ENCODE results near the gene NPDC1. TPM values are rescaled to one million over a fixed set of nuclear protein-coding genes. Genes with fewer than 3 reads are reported as not detected.

NPDC1 gene
- total RNA-seq, 1 experiment from 2014 or later: 86.9 TPM

DNA sequence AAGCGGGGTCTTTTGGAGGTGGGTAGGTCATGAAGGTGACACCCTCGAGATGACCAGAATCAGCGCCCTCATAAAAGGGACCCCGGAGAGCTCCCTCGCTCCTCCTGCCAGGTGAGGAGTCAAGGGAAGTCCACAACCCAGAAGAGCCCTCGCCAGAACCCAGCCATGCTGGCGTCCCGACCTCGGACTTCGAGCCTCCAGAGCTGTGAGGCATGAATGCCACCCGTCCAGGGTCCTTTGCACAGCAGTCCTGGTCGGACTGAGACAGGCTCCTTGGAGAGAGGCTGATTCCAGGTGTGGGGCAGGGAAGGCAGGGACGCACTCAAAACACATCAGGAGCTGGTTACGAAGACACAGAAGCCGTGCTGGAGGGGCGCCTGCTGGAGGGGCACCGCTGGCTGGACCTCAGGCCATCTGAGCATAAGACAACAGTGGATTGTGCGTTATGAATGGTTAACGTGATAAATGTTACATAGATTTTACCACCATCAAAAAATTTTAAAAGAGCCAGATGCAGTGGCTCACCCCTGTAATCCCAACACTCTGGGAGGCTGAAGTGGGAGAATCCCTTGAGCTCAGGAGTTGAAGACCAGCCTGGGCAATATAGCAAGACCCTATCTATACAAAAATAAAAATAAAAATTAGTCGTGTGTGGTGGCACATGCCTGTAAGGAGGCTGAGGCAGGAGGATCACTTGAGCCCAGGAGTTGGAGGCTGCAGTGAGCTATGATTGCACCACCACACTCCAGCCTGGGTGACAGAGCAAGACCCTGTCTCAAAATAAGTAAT, 43.9 kb downstream of the NPDC1 start:
- DNase-seq: no peak
- H3K27me3 ChIP-seq: no peaks in the 10 kb centered on the region
- no peak overlapping the region for H3K4me3 ChIP-seq
- H3K9me3 ChIP-seq: no peaks in the 10 kb centered on the region
- H3K36me3 ChIP-seq: no peaks in the 10 kb centered on the region

DNA sequence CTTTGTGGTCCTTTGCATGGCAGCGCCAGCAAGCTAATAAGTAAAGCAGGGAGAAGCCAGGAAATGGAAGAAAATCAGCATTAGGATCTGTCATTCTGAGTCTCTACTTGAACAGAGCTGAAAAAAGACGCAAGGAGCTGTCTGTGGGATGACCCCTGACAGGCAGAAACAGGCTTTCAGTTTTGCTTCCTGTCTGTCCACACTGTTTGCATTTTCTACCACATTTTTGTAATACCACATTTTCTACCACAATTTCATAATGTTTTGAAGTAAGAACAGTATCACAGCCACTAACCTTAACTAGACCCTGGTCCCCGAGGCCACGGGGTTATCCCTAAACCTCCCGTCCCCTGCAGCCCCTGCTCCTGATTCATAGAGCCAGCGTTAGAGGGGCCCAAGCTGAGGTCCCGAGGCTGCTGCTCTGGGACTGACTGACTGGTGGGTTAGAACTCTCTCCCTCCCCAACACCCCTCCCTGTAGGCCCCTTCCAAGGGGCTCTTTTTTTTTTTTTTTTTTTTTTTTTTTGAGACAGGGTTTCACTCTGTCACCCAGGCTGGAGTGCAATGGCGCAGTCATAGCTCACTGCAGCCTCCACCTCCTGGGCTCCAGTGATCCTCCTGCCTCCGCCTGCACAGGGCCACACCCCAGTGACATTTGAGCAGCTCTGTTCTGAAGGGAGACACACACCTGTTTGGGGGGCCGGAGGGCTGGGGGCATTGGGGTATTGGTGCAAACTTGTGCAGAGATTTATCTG, 45.6 kb downstream of the NPDC1 start:
- DNase-seq: no peak
- Histone ChIP-seq H3K36me3 (no peaks in the 10 kb centered on the region), H3K27me3 (no peaks in the 10 kb centered on the region), H3K9me3 (no peaks in the 10 kb centered on the region), H3K4me3 (no peak overlapping the region)

DNA sequence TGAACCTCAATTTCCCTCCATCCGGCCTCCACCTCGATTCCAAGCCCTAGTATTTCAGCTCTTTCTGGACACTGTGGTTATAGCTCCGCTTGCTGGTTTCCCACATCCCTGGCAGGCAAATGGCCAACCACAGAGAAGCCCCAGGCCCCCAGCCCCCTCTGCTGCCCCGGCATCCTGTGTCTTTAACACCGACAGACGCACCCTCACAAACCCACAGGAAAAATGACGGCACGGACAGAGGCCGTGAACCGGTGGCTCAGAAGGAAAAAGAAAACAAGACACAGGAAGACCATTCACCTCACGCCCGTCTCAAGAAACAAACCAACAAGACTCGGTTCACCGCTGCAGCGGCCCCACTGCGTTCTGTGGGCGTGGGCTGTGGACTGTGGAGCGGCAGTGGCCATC, 48.1 kb downstream of the NPDC1 start:
- Histone ChIP-seq H3K36me3 (no peaks in the 10 kb centered on the region), H3K9me3 (no peaks in the 10 kb centered on the region), H3K27me3 (no peaks in the 10 kb centered on the region), H3K4me3 (no peak overlapping the region)
- DNase-seq: no peak

DNA sequence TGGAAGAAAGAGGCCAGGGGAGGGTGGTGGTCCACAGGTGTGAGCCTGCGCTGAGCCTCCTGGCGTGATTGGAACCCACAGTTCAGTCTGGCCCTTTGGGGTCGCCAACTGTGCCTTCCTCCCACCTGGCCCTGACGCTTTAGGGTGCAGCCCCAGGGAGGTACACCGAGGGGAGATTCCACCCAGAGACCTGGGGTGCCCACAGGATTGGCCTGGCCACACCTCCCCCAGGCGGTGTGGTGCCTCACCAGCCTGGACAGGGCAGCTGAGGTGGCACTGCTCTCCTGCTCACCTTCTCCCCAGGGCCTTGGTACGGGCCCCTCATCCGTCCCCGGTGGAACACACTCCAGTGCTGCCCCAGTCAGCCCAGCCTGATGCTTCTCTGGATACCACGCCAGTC, 48.6 kb downstream of the NPDC1 start:
- no peak overlapping the region for H3K4me3 ChIP-seq
- H3K9me3 ChIP-seq: no peaks in the 10 kb centered on the region
- no peaks in the 10 kb centered on the region for H3K27me3 ChIP-seq
- no peak for DNase-seq
- H3K36me3 ChIP-seq: no peaks in the 10 kb centered on the region

DNA sequence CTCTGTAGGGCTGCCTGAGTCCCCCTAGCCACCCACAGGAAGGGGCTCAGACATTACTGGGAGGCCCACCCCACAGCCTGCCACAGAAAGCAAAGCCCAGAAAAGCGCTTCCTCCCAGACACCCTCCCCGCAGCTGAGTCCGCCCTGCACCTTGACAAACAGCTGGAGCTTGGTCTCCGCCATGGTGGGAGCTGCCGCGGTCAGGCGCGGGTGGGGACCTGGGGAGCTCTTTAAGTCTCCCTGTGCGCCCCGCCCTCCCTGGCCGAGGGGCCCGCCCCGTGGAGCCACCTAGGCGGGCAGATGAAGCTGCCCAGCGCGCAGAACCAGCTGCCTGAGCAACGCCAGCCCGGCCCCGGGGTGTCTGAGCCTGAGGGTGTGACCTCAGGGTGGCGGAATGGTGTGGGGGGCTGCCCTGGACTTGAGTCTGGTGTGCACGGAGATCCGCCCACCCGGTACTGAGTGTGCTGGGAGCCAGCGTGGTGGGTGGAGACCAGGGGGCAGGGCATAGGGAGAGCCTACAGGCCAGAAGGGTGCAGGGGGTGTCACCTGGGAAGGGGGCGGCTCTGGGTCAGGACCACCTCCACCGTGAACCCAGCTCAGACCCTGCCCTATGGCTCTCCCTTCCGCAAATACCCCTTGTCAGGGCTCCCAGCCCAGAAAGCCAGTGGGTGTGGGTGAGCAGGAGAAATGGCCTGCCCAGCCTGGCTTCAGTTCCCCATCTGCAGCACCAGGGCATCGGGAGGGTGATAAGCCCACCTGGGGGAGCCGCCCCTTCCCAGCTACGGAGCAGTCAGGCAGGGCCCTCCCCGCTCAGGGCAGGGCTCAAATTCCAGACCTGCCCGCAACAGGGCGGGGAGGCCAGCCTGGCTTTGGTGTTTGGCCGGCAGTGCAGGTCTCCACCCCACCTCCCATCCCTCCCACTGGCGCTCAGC, 49.4 kb downstream of the NPDC1 start, which contains the start of gene CLIC3:
TSS of gene CLIC3 (minus strand) at position 208 of the 932 bp plus-strand sequence. CDS start at position 183, 25 bp downstream.
- DNase-seq: peak; percentile 51
- Histone ChIP-seq H3K9me3 (no peaks in the 10 kb centered on the region), H3K27me3 (no peaks in the 10 kb centered on the region), H3K36me3 (no peaks in the 10 kb centered on the region), H3K4me3 (no peak within 1 kb of the TSS)

DNA sequence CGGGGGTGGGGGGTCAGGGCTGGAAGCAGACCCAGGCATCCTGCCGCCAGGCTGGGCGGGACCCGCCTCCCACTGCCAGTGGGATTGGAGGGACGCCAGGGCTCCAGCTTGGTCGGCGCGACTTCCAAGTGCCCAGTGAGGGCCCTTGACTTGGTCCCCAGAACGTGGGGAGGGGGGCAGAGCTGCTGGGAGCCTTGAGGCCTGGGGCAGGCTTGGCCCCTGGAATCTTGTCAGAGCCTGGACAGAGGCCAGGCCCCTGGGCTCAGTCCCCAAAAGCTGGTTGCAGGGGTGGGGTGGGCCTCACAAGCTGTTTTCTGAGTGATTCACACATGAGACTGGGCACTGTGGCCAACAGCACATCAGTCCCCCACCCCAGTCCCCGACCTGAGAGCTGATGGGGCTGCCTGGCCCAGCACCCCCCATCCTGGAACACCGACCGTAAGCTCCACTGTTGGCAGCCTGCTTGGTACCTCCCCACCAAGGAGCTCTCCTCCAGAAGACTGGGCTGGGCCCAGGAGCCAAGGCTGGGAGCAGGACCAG, 50.1 kb downstream of the NPDC1 start:
- Histone ChIP-seq H3K36me3 (no peaks in the 10 kb centered on the region), H3K4me3 (no peak overlapping the region), H3K27me3 (no peaks in the 10 kb centered on the region), H3K9me3 (no peaks in the 10 kb centered on the region)
- DNase-seq: peak; percentile 88

DNA sequence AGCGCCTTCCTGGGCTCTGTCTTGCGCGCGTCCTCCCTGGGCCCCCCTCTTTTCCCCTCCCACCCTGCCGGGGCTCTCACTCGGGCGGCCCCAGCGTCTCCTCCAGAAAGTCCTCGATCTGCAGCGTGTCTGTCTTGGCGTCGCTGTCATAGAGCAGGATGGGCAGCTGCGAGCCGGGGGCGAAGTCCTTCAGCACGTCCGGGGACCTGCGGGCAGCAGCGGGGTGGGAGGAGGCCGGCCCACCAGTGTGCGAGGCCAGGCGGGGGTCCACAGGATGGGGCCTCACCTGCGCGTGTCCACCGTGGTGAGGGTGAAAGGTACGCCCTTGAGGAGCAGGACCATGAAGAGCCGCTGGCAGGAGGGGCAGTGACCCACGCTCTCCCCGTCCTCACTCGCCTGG, 50.6 kb downstream of the NPDC1 start:
- H3K4me3 ChIP-seq: no peak overlapping the region
- H3K9me3 ChIP-seq: no peaks in the 10 kb centered on the region
- H3K36me3 ChIP-seq: no peaks in the 10 kb centered on the region
- DNase-seq: no peak
- H3K27me3 ChIP-seq: no peaks in the 10 kb centered on the region

DNA sequence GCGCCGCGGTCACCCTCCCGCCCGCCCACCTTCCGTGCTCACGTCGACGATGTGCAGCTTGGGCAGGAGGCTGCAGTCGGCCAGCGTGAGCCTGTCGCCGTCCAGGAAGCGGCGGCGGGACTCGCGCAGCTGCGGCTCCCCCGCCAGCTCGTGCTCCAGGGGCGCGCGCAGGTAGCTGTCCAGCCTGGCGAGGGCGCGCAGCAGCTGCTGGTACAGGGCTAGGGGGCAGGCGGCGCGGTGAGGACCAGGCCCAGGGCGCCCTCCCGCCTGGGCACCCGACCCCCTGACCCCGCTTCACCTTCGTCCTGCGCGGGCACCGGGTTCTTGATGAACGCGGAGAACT, 51.1 kb downstream of the NPDC1 start:
- no peak for DNase-seq
- H3K4me3 ChIP-seq: no peak overlapping the region
- H3K9me3 ChIP-seq: no peaks in the 10 kb centered on the region
- H3K36me3 ChIP-seq: no peaks in the 10 kb centered on the region
- no peaks in the 10 kb centered on the region for H3K27me3 ChIP-seq

DNA sequence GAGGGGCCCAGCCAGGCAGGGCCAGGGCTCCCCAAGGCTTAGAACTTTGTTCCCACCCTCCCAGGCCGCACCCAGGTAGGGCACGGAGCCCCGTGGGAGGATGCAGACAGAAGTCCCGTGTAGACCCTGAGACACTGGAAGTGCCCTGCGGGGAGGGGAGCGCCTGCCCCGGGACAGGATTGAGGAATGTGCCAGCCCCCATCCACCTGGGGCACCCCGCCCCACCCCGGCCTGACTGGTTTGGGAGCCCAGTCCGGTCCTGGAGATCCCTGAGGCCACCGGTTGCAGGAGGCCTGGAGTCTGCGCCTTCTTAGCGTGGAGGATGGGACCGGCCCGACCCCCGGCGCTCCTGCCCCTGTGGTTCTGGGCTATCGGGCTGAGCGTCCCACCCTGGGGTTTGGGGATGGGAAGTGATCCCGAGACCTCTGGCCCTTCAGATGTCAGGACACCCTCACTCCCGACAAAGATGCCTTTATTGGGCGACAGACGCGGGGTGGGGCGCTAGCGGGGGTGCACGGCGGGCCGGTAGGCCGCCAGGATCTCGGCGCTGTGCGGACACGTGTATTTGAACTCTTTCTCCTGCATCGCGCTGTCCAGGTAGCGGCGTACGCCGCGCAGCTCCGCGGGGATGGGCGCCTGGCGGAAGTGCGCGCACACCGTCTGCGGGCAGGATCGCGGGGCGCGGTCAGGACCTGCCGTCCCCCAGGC, 51.6 kb downstream of the NPDC1 start:
- Histone ChIP-seq H3K4me3 (no peak overlapping the region), H3K27me3 (no peaks in the 10 kb centered on the region), H3K9me3 (no peaks in the 10 kb centered on the region), H3K36me3 (no peaks in the 10 kb centered on the region)
- no peak for DNase-seq

DNA sequence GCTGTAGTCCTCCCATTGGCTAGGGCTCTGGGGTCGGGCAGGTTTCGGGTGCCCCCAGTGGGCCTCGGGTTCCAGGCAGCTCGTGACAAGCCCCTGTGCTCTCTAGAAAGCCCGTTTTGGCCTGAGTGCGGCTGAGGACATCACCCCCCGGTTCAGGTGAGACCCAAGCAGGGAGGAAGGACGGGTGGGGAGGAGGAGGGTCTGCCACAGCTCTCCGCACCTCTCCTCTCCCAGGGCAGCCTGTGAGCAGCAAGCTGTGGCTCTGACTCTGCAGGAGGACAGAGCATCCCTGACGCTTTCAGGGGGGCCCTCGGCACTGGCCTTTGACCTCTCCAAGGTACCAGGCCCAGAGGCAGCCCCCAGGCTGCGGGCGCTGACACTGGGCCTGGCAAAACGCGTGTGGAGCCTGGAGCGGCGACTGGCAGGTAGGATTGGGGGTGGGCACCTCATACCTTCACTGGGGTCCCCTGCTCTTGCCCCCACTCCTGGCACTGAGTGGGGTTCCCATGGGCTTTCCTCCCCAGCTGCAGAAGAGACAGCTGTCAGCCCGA, 53.1 kb downstream of the NPDC1 start:
- H3K9me3 ChIP-seq: no peaks in the 10 kb centered on the region
- peak overlapping the region; percentile 74 for H3K4me3 ChIP-seq
- H3K36me3 ChIP-seq: no peaks in the 10 kb centered on the region
- DNase-seq: no peak
- H3K27me3 ChIP-seq: no peaks in the 10 kb centered on the region

DNA sequence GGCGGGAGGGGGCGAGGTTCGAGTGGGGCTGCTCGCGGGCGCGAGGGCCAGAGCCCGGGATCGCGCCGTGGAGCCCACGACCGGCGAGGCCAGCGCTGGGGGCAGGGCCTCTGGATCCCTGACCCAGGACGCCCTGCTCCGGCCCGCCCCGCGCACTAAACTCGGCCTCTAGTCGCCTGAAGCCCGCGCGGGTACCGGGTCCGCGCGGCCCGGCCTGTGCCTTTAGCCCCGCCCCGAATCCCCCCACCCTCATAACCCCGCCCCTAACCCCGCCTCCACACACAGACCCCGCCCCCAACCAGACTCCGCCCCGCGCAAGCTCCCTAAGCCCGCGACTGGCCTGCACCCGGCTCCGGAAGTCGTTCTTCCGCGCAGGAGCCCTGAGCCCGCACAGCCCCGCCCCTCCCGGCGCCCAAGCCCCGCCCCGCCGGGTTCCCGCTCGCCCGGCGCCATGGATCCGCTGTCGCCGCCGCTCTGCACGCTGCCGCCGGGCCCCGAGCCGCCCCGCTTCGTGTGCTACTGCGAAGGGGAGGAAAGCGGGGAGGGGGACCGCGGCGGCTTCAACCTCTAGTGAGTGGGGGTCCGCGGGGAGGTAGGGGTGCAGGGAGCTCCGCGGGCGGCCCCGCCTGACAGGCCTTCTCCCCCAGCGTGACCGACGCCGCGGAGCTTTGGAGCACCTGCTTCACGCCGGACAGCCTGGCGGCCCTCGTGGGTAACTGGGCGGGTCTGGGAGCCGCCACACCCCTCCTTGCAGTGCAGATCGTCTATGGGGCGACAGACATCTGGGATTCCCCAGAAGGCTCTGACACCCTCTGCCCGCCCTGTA, 53.8 kb downstream of the NPDC1 start, which contains the start of gene PAXX:
TSS of gene PAXX (plus strand) at position 430 of the 826 bp plus-strand sequence. CDS start at position 452, 22 bp downstream.
- DNase-seq: peak; percentile 85
- no peaks in the 10 kb centered on the region for H3K9me3 ChIP-seq

DNA sequence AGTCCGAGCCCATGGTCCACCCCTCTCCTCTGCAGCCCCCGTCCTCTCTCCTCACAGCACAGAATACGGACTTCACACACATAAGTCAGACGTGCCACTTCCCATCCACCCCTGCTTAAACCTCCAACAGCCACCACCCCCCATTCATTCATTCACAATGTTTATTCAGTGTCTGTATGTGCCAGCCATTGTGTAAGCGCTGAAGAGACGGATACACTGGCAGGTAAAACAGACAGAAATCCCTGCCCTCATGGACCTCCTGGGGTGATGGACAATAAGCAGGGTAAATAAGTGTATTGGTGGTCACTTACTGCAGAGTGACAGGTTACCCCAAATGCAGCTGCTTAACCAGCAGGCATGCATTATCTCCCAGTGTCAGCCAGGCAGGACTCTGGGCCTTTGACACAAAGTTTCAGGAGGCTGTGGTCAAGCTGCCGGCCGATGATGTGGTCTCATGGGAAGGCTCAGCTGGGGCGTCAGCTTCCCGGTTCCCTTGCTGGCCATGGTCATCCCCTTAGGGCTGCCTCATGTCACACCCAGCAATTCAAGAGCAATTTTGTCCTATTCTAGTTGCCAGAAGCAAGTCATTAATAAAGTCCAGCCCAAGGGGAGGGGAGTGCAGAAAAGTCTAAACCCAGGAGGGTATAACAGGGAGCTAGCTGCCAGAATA, 55.6 kb downstream of the NPDC1 start:
- no peaks in the 10 kb centered on the region for H3K27me3 ChIP-seq

More for the DNA sequence above, 53.8 kb downstream of the NPDC1 start, which contains the start of gene PAXX:
- Histone ChIP-seq H3K4me3 (peak within 1 kb of the TSS; percentile 74), H3K36me3 (no peaks in the 10 kb centered on the region), H3K27me3 (no peaks in the 10 kb centered on the region)

More for the DNA sequence above, 55.6 kb downstream of the NPDC1 start:
- DNase-seq: no peak
- H3K4me3 ChIP-seq: no peak overlapping the region
- no peaks in the 10 kb centered on the region for H3K9me3 ChIP-seq
- H3K36me3 ChIP-seq: no peaks in the 10 kb centered on the region

All from MG63 (cell line).